Measurements from ENCODE around the gene PTPN6.

- TF ChIP-seq CTCF (IDR thresholded peaks at IDR 0.05 in 2 of 3, conservative IDR thresholded peaks at IDR 0.05 in 1 of 3; ENCODE audit: insufficient read depth in 2 of 3, low read depth in 1 of 3, low read length in 3 of 3) (no peak), ZBTB17 (CRISPR knock-in tag; IDR thresholded peaks at IDR 0.05) (no peak), HMG20B (CRISPR knock-in tag; IDR thresholded peaks at IDR 0.05) (no peak), MCM7 (IDR thresholded peaks at IDR 0.05) (no peak), ATF7 (IDR thresholded peaks at IDR 0.05) (no peak), MAX (CRISPR knock-in tag; IDR thresholded peaks at IDR 0.05) (no peak), BRCA1 (IDR thresholded peaks at IDR 0.05) (no peak), BRCA1 (CRISPR knock-in tag; IDR thresholded peaks at IDR 0.05) (no peak), FOXJ3 (CRISPR knock-in tag; IDR thresholded peaks at IDR 0.05) (no peak), HDAC8 (tag; IDR thresholded peaks at IDR 0.05) (no peak), NCOA6 (IDR thresholded peaks at IDR 0.05) (no peak), ZNF274 (IDR thresholded peaks at IDR 0.05; ENCODE audit: borderline replicate concordance, low read depth, low read length) (no peak), GATA2 (CRISPR knock-in tag; IDR thresholded peaks at IDR 0.05) (no peak), ZBTB40 (IDR thresholded peaks at IDR 0.05) (no peak), ZBTB40 (CRISPR knock-in tag; IDR thresholded peaks at IDR 0.05) (no peak)
Measured at GRCh38 chr12:6966351-6966750, 15.2 kb downstream of the PTPN6 start.

Data from K562 (cell line).